SK-N-SH treated with all-trans-retinoic acid at 6 μM for 48 hours (cell line): Measurements from ENCODE around the gene SPTSSB.
A peak's percentile ranks its signal among the peaks of the same experiment; 100 is the strongest.

Experiments used
- ATAC-seq: fragments of 200-7000 bp; cut with Tn5 transposase; 3 replicates; pipeline ENCODE4 v1.9.1; 2020; ENCODE audit warnings: mild to moderate bottlenecking, moderate library complexity
- ARNTL ChIP-seq: fragments of 450-650 bp; formaldehyde crosslinking; IDR thresholded peaks from 2 replicates; pipeline ENCODE4 v1.5.0; 2020; ENCODE audit warnings: low read depth, mild to moderate bottlenecking, moderate library complexity, borderline replicate concordance
- BACH2 ChIP-seq: fragments of 250-450 bp; sonication (Bioruptor Pico); IDR thresholded peaks from 2 replicates; pipeline ENCODE4 v1.9.0; 2021; ENCODE audit warnings: mild to moderate bottlenecking, borderline replicate concordance
- CSDC2 ChIP-seq: fragments of 250-450 bp; sonication (Bioruptor Pico); IDR thresholded peaks from 2 replicates; pipeline ENCODE4 v1.5.0; 2020; ENCODE audit warnings: mild to moderate bottlenecking, moderate library complexity
- CSRNP3 ChIP-seq: fragments of 250-450 bp; sonication (Bioruptor Pico); IDR thresholded peaks from 2 replicates; pipeline ENCODE4 v1.5.1; 2021; ENCODE audit warnings: mild to moderate bottlenecking, moderate library complexity
- ESRRG ChIP-seq: fragments of 250-450 bp; sonication (Bioruptor Pico); IDR thresholded peaks from 2 replicates; pipeline ENCODE4 v1.6.1; 2021; ENCODE audit warnings: mild to moderate bottlenecking
- GLIS3 ChIP-seq: fragments of 250-450 bp; sonication (Bioruptor Pico); IDR thresholded peaks from 2 replicates; pipeline ENCODE4 v1.5.0; 2020; ENCODE audit warnings: mild to moderate bottlenecking, moderate library complexity
- ISL1 ChIP-seq: fragments of 250-450 bp; sonication (Bioruptor Pico); IDR thresholded peaks from 2 replicates; pipeline ENCODE4 v2.1.2; 2022; ENCODE audit warnings: mild to moderate bottlenecking, moderate library complexity
- OSR1 ChIP-seq: fragments of 250-450 bp; sonication (Bioruptor Pico); IDR thresholded peaks from 2 replicates; pipeline ENCODE4 v1.8.0; 2022; ENCODE audit warnings: moderate library complexity, mild to moderate bottlenecking, inconsistent platforms
- PPARA ChIP-seq: fragments of 250-450 bp; sonication (Bioruptor Pico); IDR thresholded peaks from 2 replicates; pipeline ENCODE4 v1.5.0; 2020; ENCODE audit warnings: mild to moderate bottlenecking, borderline replicate concordance
- RARB ChIP-seq: fragments of 250-450 bp; sonication (Bioruptor Pico); IDR thresholded peaks from 2 replicates; pipeline ENCODE4 v1.8.0; 2021; ENCODE audit warnings: mild to moderate bottlenecking, moderate library complexity
- SNAI2 ChIP-seq: fragments of 250-450 bp; sonication (Bioruptor Pico); IDR thresholded peaks from 2 replicates; pipeline ENCODE4 v1.5.0; 2020; ENCODE audit warnings: mild to moderate bottlenecking, moderate library complexity
- TCF4 ChIP-seq: fragments of 250-450 bp; sonication (Bioruptor Pico); IDR thresholded peaks from 2 replicates; pipeline ENCODE4 v1.8.0; 2021; ENCODE audit warnings: mild to moderate bottlenecking, moderate library complexity, borderline replicate concordance
- TOX ChIP-seq: fragments of 250-450 bp; sonication (Bioruptor Pico); IDR thresholded peaks from 2 replicates; pipeline ENCODE4 v1.8.0; 2021; ENCODE audit warnings: mild to moderate bottlenecking, moderate library complexity, borderline replicate concordance
- TSHZ2 ChIP-seq: fragments of 250-450 bp; sonication (Bioruptor Pico); IDR thresholded peaks from 2 replicates; pipeline ENCODE4 v1.5.0; 2020; ENCODE audit warnings: mild to moderate bottlenecking, moderate library complexity
- ZFP3 ChIP-seq: fragments of 250-450 bp; sonication (Bioruptor Pico); IDR thresholded peaks from 2 replicates; pipeline ENCODE4 v1.5.0; 2020; ENCODE audit warnings: mild to moderate bottlenecking, moderate library complexity
- ZFP30 ChIP-seq: fragments of 450-650 bp; formaldehyde crosslinking; IDR thresholded peaks from 2 replicates; pipeline ENCODE4 v1.5.0; 2022; ENCODE audit warnings: mild to moderate bottlenecking, moderate library complexity
- ZNF565 ChIP-seq: fragments of 450-650 bp; formaldehyde crosslinking; conservative IDR thresholded peaks from 2 replicates; pipeline ENCODE4 v1.5.0; 2020; ENCODE audit warnings: low read depth, mild to moderate bottlenecking, moderate library complexity
- ZNF70 ChIP-seq: fragments of 450-650 bp; formaldehyde crosslinking; IDR thresholded peaks from 2 replicates; pipeline ENCODE4 v1.5.0; 2020; ENCODE audit warnings: mild to moderate bottlenecking, moderate library complexity
- ZNF8 ChIP-seq: fragments of 450-650 bp; formaldehyde crosslinking; IDR thresholded peaks from 2 replicates; pipeline ENCODE4 v1.5.0; 2020; ENCODE audit warnings: mild to moderate bottlenecking, moderate library complexity
- TF ChIP-seq, protein P1 (sequence below): fragments of 250-450 bp; sonication (Bioruptor Pico); IDR thresholded peaks from 2 replicates; pipeline ENCODE4 v1.8.0; 2020; ENCODE audit warnings: mild to moderate bottlenecking, moderate library complexity, borderline replicate concordance
- TF ChIP-seq, protein P2 (sequence below): fragments of 250-450 bp; sonication (Bioruptor Pico); IDR thresholded peaks from 2 replicates; pipeline ENCODE4 v1.5.1; 2020; ENCODE audit warnings: low read depth, mild to moderate bottlenecking, moderate library complexity

SPTSSB gene

DNA sequence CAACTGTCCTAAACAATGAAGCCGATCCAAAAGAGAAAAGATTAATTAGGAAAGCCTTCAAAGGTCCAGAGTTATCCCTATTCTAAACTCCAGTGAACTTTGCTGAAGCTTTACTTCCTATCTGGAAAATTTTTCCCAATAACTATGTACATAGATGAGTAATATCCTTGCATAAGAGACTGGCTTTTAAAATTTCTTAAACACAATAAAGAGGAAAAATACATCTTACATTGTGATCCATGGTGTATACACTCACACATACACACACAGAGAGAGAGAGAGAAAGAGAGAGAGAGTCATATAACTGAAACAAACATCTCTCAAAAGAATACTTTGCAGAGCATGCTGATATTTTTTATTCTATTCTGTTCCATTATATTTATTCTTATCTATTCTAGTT is 20.0 kb downstream of the SPTSSB start (continued):
- TF ChIP-seq, protein P1, sequence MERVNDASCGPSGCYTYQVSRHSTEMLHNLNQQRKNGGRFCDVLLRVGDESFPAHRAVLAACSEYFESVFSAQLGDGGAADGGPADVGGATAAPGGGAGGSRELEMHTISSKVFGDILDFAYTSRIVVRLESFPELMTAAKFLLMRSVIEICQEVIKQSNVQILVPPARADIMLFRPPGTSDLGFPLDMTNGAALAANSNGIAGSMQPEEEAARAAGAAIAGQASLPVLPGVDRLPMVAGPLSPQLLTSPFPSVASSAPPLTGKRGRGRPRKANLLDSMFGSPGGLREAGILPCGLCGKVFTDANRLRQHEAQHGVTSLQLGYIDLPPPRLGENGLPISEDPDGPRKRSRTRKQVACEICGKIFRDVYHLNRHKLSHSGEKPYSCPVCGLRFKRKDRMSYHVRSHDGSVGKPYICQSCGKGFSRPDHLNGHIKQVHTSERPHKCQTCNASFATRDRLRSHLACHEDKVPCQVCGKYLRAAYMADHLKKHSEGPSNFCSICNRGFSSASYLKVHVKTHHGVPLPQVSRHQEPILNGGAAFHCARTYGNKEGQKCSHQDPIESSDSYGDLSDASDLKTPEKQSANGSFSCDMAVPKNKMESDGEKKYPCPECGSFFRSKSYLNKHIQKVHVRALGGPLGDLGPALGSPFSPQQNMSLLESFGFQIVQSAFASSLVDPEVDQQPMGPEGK (CRISPR knock-in tag) = no peak
- TF ChIP-seq PPARA (CRISPR knock-in tag) (no peak), GLIS3 (CRISPR knock-in tag) (no peak), TOX (CRISPR knock-in tag) (no peak), CSRNP3 (no peak), OSR1 (no peak), ISL1 (CRISPR knock-in tag) (no peak), CSDC2 (CRISPR knock-in tag) (no peak), ARNTL (CRISPR knock-in tag) (no peak), ZNF70 (no peak), ZNF565 (CRISPR knock-in tag) (no peak), TCF4 (no peak), ZFP3 (CRISPR knock-in tag) (no peak)

- ATAC-seq = no peak
- TF ChIP-seq TOX (CRISPR knock-in tag) = no peak
- TF ChIP-seq ZNF8 (CRISPR knock-in tag) = no peak
- no peak for TF ChIP-seq ZNF70
- no peak for TF ChIP-seq ZFP30 (CRISPR knock-in tag)
- TF ChIP-seq ZNF565 (CRISPR knock-in tag) = no peak
- TF ChIP-seq PPARA (CRISPR knock-in tag) = no peak
- no peak for TF ChIP-seq ARNTL (CRISPR knock-in tag)
- TF ChIP-seq, protein P2, sequence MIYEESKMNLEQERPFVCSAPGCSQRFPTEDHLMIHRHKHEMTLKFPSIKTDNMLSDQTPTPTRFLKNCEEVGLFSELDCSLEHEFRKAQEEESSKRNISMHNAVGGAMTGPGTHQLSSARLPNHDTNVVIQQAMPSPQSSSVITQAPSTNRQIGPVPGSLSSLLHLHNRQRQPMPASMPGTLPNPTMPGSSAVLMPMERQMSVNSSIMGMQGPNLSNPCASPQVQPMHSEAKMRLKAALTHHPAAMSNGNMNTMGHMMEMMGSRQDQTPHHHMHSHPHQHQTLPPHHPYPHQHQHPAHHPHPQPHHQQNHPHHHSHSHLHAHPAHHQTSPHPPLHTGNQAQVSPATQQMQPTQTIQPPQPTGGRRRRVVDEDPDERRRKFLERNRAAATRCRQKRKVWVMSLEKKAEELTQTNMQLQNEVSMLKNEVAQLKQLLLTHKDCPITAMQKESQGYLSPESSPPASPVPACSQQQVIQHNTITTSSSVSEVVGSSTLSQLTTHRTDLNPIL (CRISPR knock-in tag) = no peak
- TF ChIP-seq TCF4 = no peak
- TF ChIP-seq CSRNP3 = no peak
- TF ChIP-seq TSHZ2 (CRISPR knock-in tag) = no peak
- no peak for TF ChIP-seq ISL1 (CRISPR knock-in tag)
- no peak for TF ChIP-seq BACH2 (CRISPR knock-in tag)
- TF ChIP-seq CSDC2 (CRISPR knock-in tag) = no peak
- no peak for TF ChIP-seq ESRRG (CRISPR knock-in tag)
- TF ChIP-seq OSR1 = no peak
- TF ChIP-seq SNAI2 (CRISPR knock-in tag) = no peak
- TF ChIP-seq ZFP3 (CRISPR knock-in tag) = no peak
These were observed 20.4 kb downstream of the SPTSSB start for GRCh38 chr3:161350916-161351315.

- ATAC-seq = peak; percentile 74
- no peak for TF ChIP-seq TSHZ2 (CRISPR knock-in tag)
- no peak for TF ChIP-seq ZFP3 (CRISPR knock-in tag)
- TF ChIP-seq ESRRG (CRISPR knock-in tag) = no peak
- TF ChIP-seq ISL1 (CRISPR knock-in tag) = no peak
- TF ChIP-seq, protein P2 (CRISPR knock-in tag) = no peak
- TF ChIP-seq RARB (CRISPR knock-in tag) = no peak
- TF ChIP-seq GLIS3 (CRISPR knock-in tag) = no peak
- TF ChIP-seq CSRNP3 = no peak
These were observed 21.6 kb downstream of the SPTSSB start for GRCh38 chr3:161349529-161350312.
